GM18868 (cell line): ENCODE measurements around the gene JARID2.

Experiments used
- ATAC-seq: cut with Tn5 transposase; IDR thresholded peaks from one replicate; pipeline ENCODE4 v1.9.1; 2021; ENCODE audit warnings: mild to moderate bottlenecking, moderate library complexity; ENCODE audit not compliant: unreplicated experiment

The JARID2 gene

GRCh38 chr6:15553031-15553430 is 307.2 kb downstream of the JARID2 start:
- ATAC-seq: no peak

- no peak for ATAC-seq
Observed at GRCh38 chr6:15553736-15554294, 307.9 kb downstream of the JARID2 start.

- no peak for ATAC-seq
Observed at GRCh38 chr6:15554728-15555100, 308.8 kb downstream of the JARID2 start.

GRCh38 chr6:15555101-15556038 is 309.5 kb downstream of the JARID2 start:
- ATAC-seq: no peak

GRCh38 chr6:15556711-15557110 is 310.8 kb downstream of the JARID2 start:
- no peak for ATAC-seq

GRCh38 chr6:15557174-15557573 is 311.3 kb downstream of the JARID2 start:
- no peak for ATAC-seq

GRCh38 chr6:15560713-15561112 is 314.8 kb downstream of the JARID2 start:
- no peak for ATAC-seq

GRCh38 chr6:15561447-15562199 is 315.8 kb downstream of the JARID2 start:
- ATAC-seq: no peak

- no peak for ATAC-seq
Observed at GRCh38 chr6:15562977-15563376, 317.1 kb downstream of the JARID2 start.

- no peak for ATAC-seq
Observed at GRCh38 chr6:15569035-15569995, 323.4 kb downstream of the JARID2 start.

- ATAC-seq: no peak
Observed at GRCh38 chr6:15570171-15570570, 324.3 kb downstream of the JARID2 start.
